ENCODE data around the gene KCNJ1.
A peak's percentile ranks its signal among the peaks of the same experiment; 100 is the strongest.

The KCNJ1 gene

GRCh38 chr11:128848815-128849455 is 18.2 kb downstream of the KCNJ1 start:
- DNase-seq (ENCODE audit: low read depth) = peak; percentile 70

- DNase-seq (ENCODE audit: low read depth) = no peak
Measured at GRCh38 chr11:128846985-128847384, 20.1 kb downstream of the KCNJ1 start.

- DNase-seq (ENCODE audit: low read depth) = no peak
Measured at GRCh38 chr11:128845334-128845780, 21.7 kb downstream of the KCNJ1 start.

- DNase-seq (ENCODE audit: low read depth) = no peak
Measured at GRCh38 chr11:128843198-128843785, 23.8 kb downstream of the KCNJ1 start.

- no peak for DNase-seq (ENCODE audit: low read depth)
Measured at GRCh38 chr11:128841461-128842072, 25.5 kb downstream of the KCNJ1 start.

GRCh38 chr11:128840783-128841182 is 26.3 kb downstream of the KCNJ1 start:
- no peak for DNase-seq (ENCODE audit: low read depth)

GRCh38 chr11:128840137-128840536 is 27.0 kb downstream of the KCNJ1 start:
- no peak for DNase-seq (ENCODE audit: low read depth)

GRCh38 chr11:128839081-128839480 is 28.0 kb downstream of the KCNJ1 start:
- no peak for DNase-seq (ENCODE audit: low read depth)

- no peak for DNase-seq (ENCODE audit: low read depth)
Measured at GRCh38 chr11:128837627-128838026, 29.5 kb downstream of the KCNJ1 start.

- no peak for DNase-seq (ENCODE audit: low read depth)
Measured at GRCh38 chr11:128835741-128836430, 31.2 kb downstream of the KCNJ1 start.

GRCh38 chr11:128834157-128834556 is 32.9 kb downstream of the KCNJ1 start:
- DNase-seq (ENCODE audit: low read depth) = no peak

GRCh38 chr11:128832121-128832497 is 35.0 kb downstream of the KCNJ1 start:
- no peak for DNase-seq (ENCODE audit: low read depth)

GRCh38 chr11:128831174-128832120 is 35.6 kb downstream of the KCNJ1 start:
- DNase-seq (ENCODE audit: low read depth) = peak; percentile 91

- no peak for DNase-seq (ENCODE audit: low read depth)
Measured at GRCh38 chr11:128830290-128831173, 36.6 kb downstream of the KCNJ1 start.

- no peak for DNase-seq (ENCODE audit: low read depth)
Measured at GRCh38 chr11:128828350-128828749, 38.7 kb downstream of the KCNJ1 start.

GRCh38 chr11:128827191-128827893 is 39.8 kb downstream of the KCNJ1 start:
- DNase-seq (ENCODE audit: low read depth) = no peak

- DNase-seq (ENCODE audit: low read depth) = no peak
Measured at GRCh38 chr11:128825050-128825784, 41.9 kb downstream of the KCNJ1 start.

- no peak for DNase-seq (ENCODE audit: low read depth)
Measured at GRCh38 chr11:128824191-128825049, 42.7 kb downstream of the KCNJ1 start.
